ENCODE measurements around the gene NPC1.
"Not testable (repeated sequence)": the region's sequence is repeated elsewhere in the genome, so short reads cannot be mapped to it uniquely, and the experiment has no call there.

NPC1 gene

DNA sequence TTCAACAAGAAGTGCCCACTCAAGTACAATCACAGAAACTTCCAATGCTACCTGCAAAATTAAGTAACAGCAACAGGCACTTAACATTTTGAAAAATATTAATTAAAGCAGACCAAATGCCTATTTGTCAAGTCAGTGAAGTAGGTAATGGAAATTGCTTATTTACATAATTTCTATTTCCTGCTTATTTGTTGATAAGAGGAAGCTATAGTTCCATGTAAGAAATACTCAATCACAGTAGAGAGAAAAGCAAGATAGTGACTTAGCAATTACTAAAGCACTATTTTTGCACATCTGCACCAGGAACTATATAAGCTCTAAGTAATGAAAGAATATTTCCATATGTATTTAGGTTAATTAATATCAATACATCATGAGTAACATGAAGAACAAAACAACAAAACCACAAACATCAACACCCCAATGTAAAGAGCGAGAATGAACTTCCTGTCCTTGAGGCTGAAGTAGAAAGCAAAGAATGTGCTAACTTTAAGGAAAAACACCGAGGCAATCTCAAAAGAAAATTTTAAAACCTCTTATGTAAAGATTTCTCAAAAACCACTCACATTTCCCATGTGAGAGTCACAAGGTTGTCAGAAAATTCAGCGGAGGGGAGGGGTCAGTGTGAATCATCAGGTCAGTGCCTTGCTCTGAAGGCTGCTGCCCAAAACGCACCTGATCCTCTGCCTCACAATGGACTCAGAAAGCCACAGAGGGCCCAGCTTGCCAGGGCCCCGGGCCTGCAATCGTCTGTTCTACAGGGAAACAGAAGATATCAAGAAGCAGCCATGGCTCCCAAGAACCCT is 12.5 kb downstream of the NPC1 start:
- peak; percentile 35 for DNase-seq

GRCh38 chr18:23573020-23573419 is 13.3 kb downstream of the NPC1 start:
- no peak for DNase-seq

- no peak for DNase-seq
These were observed 13.7 kb downstream of the NPC1 start for GRCh38 chr18:23572570-23572969.

DNA sequence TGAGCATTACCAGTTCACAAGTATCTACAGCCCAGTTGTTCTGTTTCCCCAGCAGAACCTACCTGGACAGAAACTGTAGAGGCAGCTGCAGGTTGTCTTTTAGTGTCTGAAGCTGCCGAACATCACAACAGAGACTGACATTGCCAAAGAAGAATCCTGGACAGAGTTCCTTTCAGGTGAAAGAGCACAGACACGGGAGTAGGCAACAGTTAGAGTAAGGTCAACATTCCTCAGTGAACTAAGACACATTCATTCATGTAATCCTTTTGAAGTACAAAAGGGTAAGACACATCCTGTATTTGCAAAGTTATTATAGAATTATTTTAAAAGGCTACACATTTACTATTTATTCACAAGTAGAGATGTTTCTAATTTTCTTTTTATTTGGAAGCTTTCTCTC is 14.3 kb downstream of the NPC1 start:
- DNase-seq: no peak

DNA sequence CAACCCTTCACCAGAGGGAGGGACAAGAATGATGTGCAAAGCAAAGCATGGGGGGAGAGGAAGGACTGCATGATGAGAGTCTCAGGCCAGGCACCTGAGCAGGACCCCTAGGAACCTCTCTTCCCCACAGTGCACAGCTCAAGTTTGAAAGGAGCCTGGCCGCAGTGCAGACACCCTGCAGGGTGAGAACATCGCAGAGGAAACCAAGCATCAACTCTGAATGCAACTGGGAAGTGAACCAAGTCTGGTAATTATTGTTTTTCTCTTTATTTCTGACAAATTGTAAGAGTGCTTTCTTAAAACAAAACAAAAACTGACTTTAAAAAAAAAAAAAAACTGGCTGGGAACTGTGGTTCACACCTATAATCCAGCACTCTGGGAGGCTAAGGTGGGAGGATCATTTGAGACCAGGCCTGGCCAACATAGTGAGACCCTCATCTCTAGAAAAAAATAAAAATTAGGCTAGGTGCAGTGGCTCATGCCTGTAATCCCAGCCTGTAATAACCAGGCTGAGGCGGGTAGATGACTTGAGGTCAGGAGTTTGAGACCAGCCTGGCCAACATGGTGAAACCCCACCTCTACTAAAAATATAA is 15.3 kb downstream of the NPC1 start:
- DNase-seq: no peak

GRCh38 chr18:23569299-23570063 is 16.8 kb downstream of the NPC1 start:
- no peak for DNase-seq

GRCh38 chr18:23568281-23569138 is 17.8 kb downstream of the NPC1 start:
- DNase-seq: no peak

- DNase-seq: no peak
These were observed 18.6 kb downstream of the NPC1 start for GRCh38 chr18:23567671-23568070.

- no peak for DNase-seq
These were observed 20.3 kb downstream of the NPC1 start for GRCh38 chr18:23565916-23566547.

GRCh38 chr18:23563377-23564043 is 22.8 kb downstream of the NPC1 start:
- DNase-seq: no peak

DNA sequence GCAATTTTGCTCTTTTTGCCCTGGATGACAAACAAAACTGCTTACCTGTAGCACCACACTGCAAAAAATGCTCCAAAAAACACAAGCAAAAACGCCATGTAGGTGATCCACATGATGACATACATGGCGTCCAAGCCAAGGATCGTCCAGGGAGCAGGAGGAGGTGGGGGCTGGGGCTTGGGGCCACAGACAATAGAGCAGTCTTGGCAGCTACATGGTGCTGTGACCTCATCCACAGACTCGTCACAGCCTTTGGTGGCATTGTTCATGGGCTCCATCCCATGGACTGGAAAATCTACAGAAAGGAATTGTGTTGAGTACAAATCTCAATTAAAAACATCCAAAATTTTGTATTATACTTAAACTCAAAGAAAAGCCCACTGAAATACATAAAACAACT is 26.1 kb downstream of the NPC1 start:
- no peak for DNase-seq

GRCh38 chr18:23557511-23557910 is 28.8 kb downstream of the NPC1 start:
- not testable (repeated sequence) for DNase-seq

DNA sequence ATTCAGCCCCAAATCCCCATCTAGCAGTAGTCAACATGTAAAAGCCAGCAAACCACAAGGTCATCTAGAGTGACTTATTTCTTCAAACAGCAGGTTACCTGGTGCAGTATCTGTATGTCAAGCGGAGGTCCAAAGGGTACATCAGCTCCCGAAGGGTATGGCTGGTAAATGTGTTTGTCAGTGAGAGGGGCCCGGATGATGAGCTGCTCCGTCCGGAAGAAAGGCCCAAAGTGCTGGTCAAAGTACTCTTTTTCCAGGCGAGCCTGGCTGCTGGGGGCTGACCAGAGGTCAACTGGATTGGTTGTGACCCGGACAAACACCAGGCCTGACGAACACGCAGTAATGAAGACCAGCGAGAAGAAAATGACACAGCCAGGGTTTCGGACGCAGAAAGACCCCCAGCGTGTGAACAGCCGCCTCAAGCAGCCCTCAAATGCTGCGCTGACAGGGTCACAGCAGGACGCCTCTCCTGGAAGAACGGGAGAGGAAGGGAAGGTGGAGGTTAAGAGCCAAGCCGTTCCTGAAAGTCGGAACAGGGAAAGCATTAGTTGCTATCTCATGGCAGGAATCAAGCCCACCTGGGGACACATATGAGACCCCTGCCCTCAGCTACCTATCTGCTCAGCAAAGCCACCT is 30.0 kb downstream of the NPC1 start:
- DNase-seq: no peak

DNA sequence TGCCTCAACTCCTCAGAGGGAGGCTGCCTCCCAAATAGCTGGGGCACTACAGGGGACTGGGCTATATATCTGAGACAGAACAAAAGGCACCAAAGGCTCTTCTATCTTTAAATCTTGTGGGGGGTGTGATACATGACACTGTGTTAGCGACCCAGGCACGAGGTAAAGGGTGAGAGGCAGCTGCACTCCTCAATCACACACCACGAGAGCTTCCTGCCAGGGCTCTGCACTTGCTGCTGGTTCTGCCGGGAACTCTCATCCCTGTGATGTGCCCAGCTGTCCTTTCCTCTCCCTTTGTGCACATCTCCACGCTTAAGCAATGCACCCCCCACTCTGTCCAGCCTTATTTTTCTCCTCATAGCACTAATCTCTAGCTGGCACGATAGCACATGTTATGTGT is 32.4 kb downstream of the NPC1 start:
- no peak for DNase-seq

DNA sequence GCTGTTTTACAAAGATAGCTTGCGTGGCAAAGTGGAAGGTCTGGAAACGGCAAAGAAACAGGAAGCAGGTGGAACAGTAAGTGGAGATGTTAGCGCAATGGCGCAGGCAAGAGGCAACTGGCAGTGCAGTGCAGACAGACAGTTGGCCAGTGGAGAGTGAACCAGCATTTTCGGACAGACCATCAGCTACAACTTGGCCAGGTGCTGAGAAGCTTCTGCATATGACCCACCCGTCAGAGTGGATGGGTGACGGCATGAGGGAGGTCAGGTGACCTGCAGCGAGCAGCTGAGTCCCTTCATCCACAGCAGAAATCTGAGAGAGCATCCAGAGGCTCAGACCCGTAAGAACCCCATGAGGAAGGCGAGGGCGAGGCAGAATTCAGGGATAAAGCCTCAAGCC is 33.8 kb downstream of the NPC1 start:
- DNase-seq: no peak

GRCh38 chr18:23551978-23552377 is 34.3 kb downstream of the NPC1 start:
- no peak for DNase-seq

GRCh38 chr18:23550898-23551297 is 35.4 kb downstream of the NPC1 start:
- DNase-seq: no peak

DNA sequence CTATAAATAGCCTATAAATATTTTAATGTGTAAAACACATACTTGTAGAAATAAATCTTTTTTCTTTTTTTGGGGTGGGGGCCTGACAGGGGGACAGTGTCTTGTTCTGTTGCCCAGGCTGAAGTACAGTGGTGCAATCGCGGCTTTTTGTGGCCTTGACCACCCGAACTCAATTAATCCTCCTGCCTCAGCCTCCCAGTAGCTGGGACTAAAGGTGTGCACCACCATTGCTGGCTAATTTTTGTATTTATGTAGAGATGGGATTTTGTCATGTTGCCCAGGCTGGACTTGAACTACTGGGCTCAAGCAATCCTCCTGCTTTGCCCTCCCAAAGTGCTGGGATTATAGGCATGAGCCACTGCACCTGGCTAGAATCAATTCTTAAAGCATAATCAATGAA is 37.6 kb downstream of the NPC1 start:
- DNase-seq: no peak

GRCh38 chr18:23548275-23548674 is 38.0 kb downstream of the NPC1 start:
- no peak for DNase-seq

- DNase-seq: no peak
These were observed 38.5 kb downstream of the NPC1 start for GRCh38 chr18:23547846-23548245.

DNA sequence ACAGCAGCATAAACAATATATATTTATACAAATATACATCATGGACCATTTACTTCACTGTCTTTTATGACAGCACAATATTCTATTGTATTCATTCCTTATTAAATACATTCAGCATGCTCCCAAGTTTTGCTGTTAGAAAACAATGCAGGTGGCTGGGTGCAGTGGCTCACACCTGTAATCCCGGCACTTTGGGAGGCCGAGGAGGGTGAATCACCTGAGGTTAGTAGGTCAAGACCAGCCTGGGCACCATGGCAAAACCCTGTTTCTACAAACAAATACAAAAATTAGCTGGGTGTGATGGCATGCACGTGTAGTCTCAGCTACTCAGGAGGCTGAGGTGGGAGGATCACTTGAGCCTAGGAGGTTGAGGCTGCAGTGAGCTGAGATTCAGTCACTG is 39.0 kb downstream of the NPC1 start:
- no peak for DNase-seq
